Stimulated activated naive CD4-positive, alpha-beta T cell (primary cell): Measurements from ENCODE around the gene SLC1A5.
"Not testable (repeated sequence)": the region's sequence is repeated elsewhere in the genome, so short reads cannot be mapped to it uniquely, and the experiment has no call there.

ENCODE experiments used
- DNase-seq, 6 experiments: peaks; one replicate each; lab custom pipeline; 2025; lab: John Stamatoyannopoulos, UW

The SLC1A5 gene

GRCh38 chr19:46768746-46769145 is 19.6 kb downstream of the SLC1A5 start:
- not testable (repeated sequence) for DNase-seq

GRCh38 chr19:46766569-46767317 is 21.7 kb downstream of the SLC1A5 start:
- DNase-seq: peak; percentile 6 to 50 (median 29)

GRCh38 chr19:46764817-46765291 is 23.5 kb downstream of the SLC1A5 start:
- no peak for DNase-seq

GRCh38 chr19:46762245-46762890 is 26.0 kb downstream of the SLC1A5 start:
- DNase-seq: no peak

- no peak for DNase-seq
These were observed 27.0 kb downstream of the SLC1A5 start for GRCh38 chr19:46761418-46761831.

- DNase-seq: not testable (repeated sequence)
These were observed 27.5 kb downstream of the SLC1A5 start for GRCh38 chr19:46760897-46761296.

- DNase-seq: no peak
These were observed 28.0 kb downstream of the SLC1A5 start for GRCh38 chr19:46760363-46760762.

- no peak for DNase-seq
These were observed 28.5 kb downstream of the SLC1A5 start for GRCh38 chr19:46759817-46760333.

- no peak for DNase-seq
These were observed 29.2 kb downstream of the SLC1A5 start for GRCh38 chr19:46759206-46759605.

- DNase-seq: no peak
These were observed 31.9 kb downstream of the SLC1A5 start for GRCh38 chr19:46756544-46756888.

GRCh38 chr19:46755853-46756543 is 32.4 kb downstream of the SLC1A5 start:
- no peak for DNase-seq

- no peak for DNase-seq
These were observed 33.1 kb downstream of the SLC1A5 start for GRCh38 chr19:46755077-46755852.

- peak; percentile 26 to 61 (median 54) for DNase-seq
These were observed 34.8 kb downstream of the SLC1A5 start for GRCh38 chr19:46753420-46754155.

GRCh38 chr19:46748325-46749109 is 39.9 kb downstream of the SLC1A5 start:
- peak; percentile 6 to 70 (median 60) for DNase-seq

GRCh38 chr19:46746281-46747057 is 41.9 kb downstream of the SLC1A5 start, which contains the start of gene STRN4:
Gene STRN4 (minus strand): TSS chr19:46746450. CDS start chr19:46746430, 20 bp downstream.
- DNase-seq: peak; percentile 35 to 63 (median 53)

- peak in 5 of 6 experiments; percentile 12 to 48 (median 25) for DNase-seq
These were observed 42.7 kb downstream of the SLC1A5 start, which contains the start of gene FKRP for GRCh38 chr19:46745521-46746280. Gene FKRP (plus strand): TSS chr19:46746057. CDS start chr19:46755451, 9,394 bp downstream.

GRCh38 chr19:46745030-46745429 is 43.4 kb downstream of the SLC1A5 start:
- no peak for DNase-seq

GRCh38 chr19:46744005-46744691 is 44.2 kb downstream of the SLC1A5 start:
- DNase-seq: no peak
